ENCODE results near the gene SLC35E2B.
"Not testable (repeated sequence)": the region's sequence is repeated elsewhere in the genome, so short reads cannot be mapped to it uniquely, and the experiment has no call there.

SLC35E2B gene

GRCh38 chr1:1703796-1704195 is 11.2 kb upstream of the SLC35E2B start:
- DNase-seq (ENCODE audit: low read depth): no peak

- not testable (repeated sequence) for DNase-seq (ENCODE audit: low read depth)
Measured at GRCh38 chr1:1702506-1702905, 9.9 kb upstream of the SLC35E2B start.

- not testable (repeated sequence) for DNase-seq (ENCODE audit: low read depth)
Measured at GRCh38 chr1:1700557-1700956, 8.0 kb upstream of the SLC35E2B start.

GRCh38 chr1:1700067-1700466 is 7.5 kb upstream of the SLC35E2B start:
- DNase-seq (ENCODE audit: low read depth): not testable (repeated sequence)

GRCh38 chr1:1699061-1699460 is 6.5 kb upstream of the SLC35E2B start:
- not testable (repeated sequence) for DNase-seq (ENCODE audit: low read depth)

- DNase-seq (ENCODE audit: low read depth): not testable (repeated sequence)
Measured at GRCh38 chr1:1697358-1698183, 5.0 kb upstream of the SLC35E2B start.

- DNase-seq (ENCODE audit: low read depth): not testable (repeated sequence)
Measured at GRCh38 chr1:1696431-1697357, 4.1 kb upstream of the SLC35E2B start.

- peak; percentile 17 for DNase-seq (ENCODE audit: low read depth)
Measured at GRCh38 chr1:1692324-1692713, 276 bp downstream of the SLC35E2B start.

GRCh38 chr1:1691443-1691842 is 1.2 kb downstream of the SLC35E2B start:
- DNase-seq (ENCODE audit: low read depth): not testable (repeated sequence)

GRCh38 chr1:1689526-1689925 is 3.1 kb downstream of the SLC35E2B start:
- DNase-seq (ENCODE audit: low read depth): not testable (repeated sequence)

- no peak for DNase-seq (ENCODE audit: low read depth)
Measured at GRCh38 chr1:1687846-1688245, 4.7 kb downstream of the SLC35E2B start.

GRCh38 chr1:1684031-1684681 is 8.4 kb downstream of the SLC35E2B start:
- DNase-seq (ENCODE audit: low read depth): no peak

- no peak for DNase-seq (ENCODE audit: low read depth)
Measured at GRCh38 chr1:1683104-1683905, 9.3 kb downstream of the SLC35E2B start.

GRCh38 chr1:1680912-1681273 is 11.7 kb downstream of the SLC35E2B start:
- DNase-seq (ENCODE audit: low read depth): no peak

GRCh38 chr1:1680031-1680911 is 12.3 kb downstream of the SLC35E2B start:
- no peak for DNase-seq (ENCODE audit: low read depth)

- DNase-seq (ENCODE audit: low read depth): no peak
Measured at GRCh38 chr1:1678581-1679380, 13.8 kb downstream of the SLC35E2B start.

- no peak for DNase-seq (ENCODE audit: low read depth)
Measured at GRCh38 chr1:1677718-1678580, 14.6 kb downstream of the SLC35E2B start.

- DNase-seq (ENCODE audit: low read depth): not testable (repeated sequence)
Measured at GRCh38 chr1:1676087-1676486, 16.5 kb downstream of the SLC35E2B start.

- DNase-seq (ENCODE audit: low read depth): not testable (repeated sequence)
Measured at GRCh38 chr1:1675218-1675617, 17.4 kb downstream of the SLC35E2B start.
